Stomach (tissue), 9 donors: Measurements from ENCODE around the gene UBAC2. TPM values are rescaled to one million over a fixed set of nuclear protein-coding genes. Genes with fewer than 3 reads are reported as not detected.
A peak's percentile ranks its signal among the peaks of the same experiment; 100 is the strongest.

Experiments
- DNase-seq, 2 donors: peaks; one replicate each; pipeline versions ENCODE4 v3.0.0 to v3.0.0-alpha.2; 2013 to 2019
- H3K27ac ChIP-seq, 5 donors: fragments of 200-600 bp in 4 of 5; sonication (generic) in 4 of 5; one replicate each; pipeline ENCODE4 v1.5.1; 2013 to 2019; ENCODE audit warnings: mild to moderate bottlenecking in 1 of 5, moderate library complexity in 1 of 5
- H3K27me3 ChIP-seq, 3 donors: fragments of 200-600 bp; sonication (generic); one replicate each; pipeline ENCODE4 v1.5.1; 2017 to 2019; ENCODE audit warnings: mixed run types in 1 of 3
- H3K36me3 ChIP-seq, 4 donors: fragments of 200-600 bp; sonication (generic); 1 replicate in 3 of 4; 2 replicates in 1 of 4; pipeline ENCODE4 v1.5.1; 2016 to 2019
- H3K4me1 ChIP-seq, 4 donors: fragments of 200-600 bp; sonication (generic); one replicate each; pipeline ENCODE4 v1.5.1; 2016 to 2019
- H3K4me3 ChIP-seq, 4 donors: fragments of 200-600 bp; sonication (generic) in 3 of 4; one replicate each; pipeline ENCODE4 v1.5.1; 2016 to 2019; ENCODE audit warnings: mild to moderate bottlenecking in 1 of 4
- H3K9me3 ChIP-seq, 4 donors: fragments of 200-600 bp; sonication (generic); one replicate each; pipeline ENCODE4 v1.5.1; 2016 to 2019
- EP300 ChIP-seq: sonication (generic); formaldehyde crosslinking; IDR thresholded peaks from one replicate; pipeline ENCODE4 v1.6.1; 2017; ENCODE audit warnings: antibody characterized with exemption
- POLR2A ChIP-seq, 4 donors: fragments of 450-650 bp; IDR thresholded peaks; one replicate each; pipeline ENCODE4 v1.6.1; 2016; ENCODE audit warnings: antibody characterized with exemption in 4 of 4, control low read depth in 2 of 4, mild to moderate bottlenecking in 1 of 4, moderate library complexity in 1 of 4
- POLR2AphosphoS5 ChIP-seq, 3 donors: sonication (generic); formaldehyde crosslinking; IDR thresholded peaks; one replicate each; pipeline ENCODE4 v1.6.1; 2016; ENCODE audit warnings: antibody characterized with exemption in 3 of 3
- WGBS, 5 donors: extraction: QIAGEN DNeasy Blood & Tissue Kit in 3 of 5; methylation state at CpG; one replicate each; pipeline versions ENCODE4 v1.1.5 to v1.1.7; 2013 to 2018; 5-methylcytosine and 5-hydroxymethylcytosine counted together
- intact Hi-C: fragments of 100-400 bp; cut with DNase I; formaldehyde crosslinking; loops from one replicate; pipeline ENCODE4 v1.15.1; 2023; ENCODE audit warnings: low total_unique reads
- polyA plus RNA-seq, 3 donors: library from polyadenylated mRNA; stranded (reverse); fragments of 200-250 nt; gene quantifications; one replicate each; pipeline ENCODE4 v1.2.3, GENCODE V29; 2013
- total RNA-seq, 5 donors: library from RNA; depleted of rRNA; stranded (reverse); fragments of >200 nt; gene quantifications; one replicate each; pipeline versions ENCODE4 v1.1.0 to v1.2.3, GENCODE V29; 2014 to 2016
- TF ChIP-seq, protein P1 (sequence below), 7 experiments: fragments of 450-650 bp in 4 of 7; fragments of 200-600 bp in 3 of 7; sonication (generic) in 3 of 7; IDR thresholded peaks; one replicate each; pipeline ENCODE4 v1.5.1; 2016 to 2019; ENCODE audit warnings: antibody characterized with exemption in 7 of 7, control low read depth in 2 of 7, mild to moderate bottlenecking in 1 of 7
- donor health status: healthy with polysubstance abuse.
- donor health status: Bipolar disorder and iron deficiency.
- donor health status: healthy.

Gene UBAC2
- total and polyA plus RNA-seq, 8 donors = 18.1 to 68.8 (median 40.1) TPM

DNA sequence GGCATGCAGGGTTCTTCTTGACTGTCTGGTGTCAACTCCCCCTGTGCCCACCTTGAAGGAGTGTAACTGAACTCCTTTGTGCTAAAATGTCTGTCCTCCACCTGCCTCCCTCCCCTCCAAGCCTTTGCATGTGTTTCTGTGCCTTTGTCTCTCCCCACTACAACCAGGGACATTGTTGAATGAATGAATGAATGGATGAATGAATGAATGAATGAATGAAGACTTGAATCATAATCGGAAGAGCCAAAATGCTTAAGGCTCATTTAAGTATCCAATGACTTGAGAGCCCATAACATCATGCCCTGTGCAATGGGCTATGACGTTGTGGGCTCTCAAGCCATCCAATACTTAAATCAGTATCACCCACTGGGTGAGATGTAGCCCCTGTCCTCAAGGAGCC, 115.6 kb downstream of the UBAC2 start:
- peaks cover 0 to 26% (median 18%) of the 10 kb centered on the region in 4 donors for H3K36me3 ChIP-seq
- no peak for DNase-seq
- no peaks in the 10 kb centered on the region for H3K27me3 ChIP-seq
- H3K27ac ChIP-seq = no peak overlapping the region
- WGBS, 5 donors = 98 to 100% (median 100%) methylated on average over 2 of the region's 2 CpGs
- peaks cover 0 to 36% (median 6%) of the 10 kb centered on the region in 4 donors for H3K4me1 ChIP-seq
- H3K4me3 ChIP-seq = no peak overlapping the region
- intact Hi-C loops = no loop called here
- no peaks in the 10 kb centered on the region for H3K9me3 ChIP-seq
- no peak for TF ChIP-seq POLR2A (IDR thresholded peaks at IDR 0.05)
- TF ChIP-seq, protein P1, sequence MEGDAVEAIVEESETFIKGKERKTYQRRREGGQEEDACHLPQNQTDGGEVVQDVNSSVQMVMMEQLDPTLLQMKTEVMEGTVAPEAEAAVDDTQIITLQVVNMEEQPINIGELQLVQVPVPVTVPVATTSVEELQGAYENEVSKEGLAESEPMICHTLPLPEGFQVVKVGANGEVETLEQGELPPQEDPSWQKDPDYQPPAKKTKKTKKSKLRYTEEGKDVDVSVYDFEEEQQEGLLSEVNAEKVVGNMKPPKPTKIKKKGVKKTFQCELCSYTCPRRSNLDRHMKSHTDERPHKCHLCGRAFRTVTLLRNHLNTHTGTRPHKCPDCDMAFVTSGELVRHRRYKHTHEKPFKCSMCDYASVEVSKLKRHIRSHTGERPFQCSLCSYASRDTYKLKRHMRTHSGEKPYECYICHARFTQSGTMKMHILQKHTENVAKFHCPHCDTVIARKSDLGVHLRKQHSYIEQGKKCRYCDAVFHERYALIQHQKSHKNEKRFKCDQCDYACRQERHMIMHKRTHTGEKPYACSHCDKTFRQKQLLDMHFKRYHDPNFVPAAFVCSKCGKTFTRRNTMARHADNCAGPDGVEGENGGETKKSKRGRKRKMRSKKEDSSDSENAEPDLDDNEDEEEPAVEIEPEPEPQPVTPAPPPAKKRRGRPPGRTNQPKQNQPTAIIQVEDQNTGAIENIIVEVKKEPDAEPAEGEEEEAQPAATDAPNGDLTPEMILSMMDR (IDR thresholded peaks at IDR 0.05) = no peak
- TF ChIP-seq EP300 = no peak
- no peak for TF ChIP-seq POLR2AphosphoS5 (IDR thresholded peaks at IDR 0.05)

DNA sequence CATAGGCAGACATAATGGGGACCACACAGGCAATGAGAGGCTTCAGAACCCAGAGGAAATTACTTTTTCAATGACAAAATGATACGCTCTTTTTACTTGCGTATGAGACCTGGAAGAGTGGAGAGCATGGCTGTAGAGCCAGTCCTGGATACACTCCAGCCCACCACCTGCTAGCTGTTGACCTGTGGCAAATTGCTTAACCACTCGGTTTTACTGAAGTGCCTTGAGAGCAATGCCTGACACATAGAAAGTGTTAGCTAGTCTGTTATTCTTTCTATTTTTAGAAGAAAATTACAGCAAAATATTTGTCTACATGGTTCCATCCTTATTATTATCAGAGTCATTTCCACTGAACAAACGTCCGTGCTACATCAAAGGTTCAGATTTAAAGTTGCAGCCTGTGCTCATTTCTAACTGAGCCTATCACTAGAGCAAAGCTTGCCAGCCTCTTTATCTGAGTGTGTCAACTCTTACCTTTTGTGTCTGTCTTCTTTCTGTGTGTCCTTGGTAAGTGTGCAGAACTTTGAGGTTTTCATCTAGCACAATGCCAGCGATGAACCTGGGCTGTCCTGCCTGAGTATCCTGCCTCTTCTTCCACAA, 116.1 kb downstream of the UBAC2 start:
- TF ChIP-seq EP300 = no peak
- TF ChIP-seq, protein P1 (IDR thresholded peaks at IDR 0.05) = no peak
- no peak for TF ChIP-seq POLR2A (IDR thresholded peaks at IDR 0.05)
- no peak for TF ChIP-seq POLR2AphosphoS5 (IDR thresholded peaks at IDR 0.05)
- DNase-seq = peak in 1 of 2 donors; percentile 37
- intact Hi-C loops = no loop called here
- Histone ChIP-seq H3K4me1 (peaks cover 0 to 39% (median 9%) of the 10 kb centered on the region in 4 donors), H3K4me3 (no peak overlapping the region), H3K36me3 (peaks cover 0 to 26% (median 18%) of the 10 kb centered on the region in 4 donors), H3K27me3 (no peaks in the 10 kb centered on the region), H3K9me3 (no peaks in the 10 kb centered on the region), H3K27ac (no peak overlapping the region)
- WGBS, 5 donors = 56 to 77% (median 60%) methylated on average over 6 of the region's 6 CpGs

DNA sequence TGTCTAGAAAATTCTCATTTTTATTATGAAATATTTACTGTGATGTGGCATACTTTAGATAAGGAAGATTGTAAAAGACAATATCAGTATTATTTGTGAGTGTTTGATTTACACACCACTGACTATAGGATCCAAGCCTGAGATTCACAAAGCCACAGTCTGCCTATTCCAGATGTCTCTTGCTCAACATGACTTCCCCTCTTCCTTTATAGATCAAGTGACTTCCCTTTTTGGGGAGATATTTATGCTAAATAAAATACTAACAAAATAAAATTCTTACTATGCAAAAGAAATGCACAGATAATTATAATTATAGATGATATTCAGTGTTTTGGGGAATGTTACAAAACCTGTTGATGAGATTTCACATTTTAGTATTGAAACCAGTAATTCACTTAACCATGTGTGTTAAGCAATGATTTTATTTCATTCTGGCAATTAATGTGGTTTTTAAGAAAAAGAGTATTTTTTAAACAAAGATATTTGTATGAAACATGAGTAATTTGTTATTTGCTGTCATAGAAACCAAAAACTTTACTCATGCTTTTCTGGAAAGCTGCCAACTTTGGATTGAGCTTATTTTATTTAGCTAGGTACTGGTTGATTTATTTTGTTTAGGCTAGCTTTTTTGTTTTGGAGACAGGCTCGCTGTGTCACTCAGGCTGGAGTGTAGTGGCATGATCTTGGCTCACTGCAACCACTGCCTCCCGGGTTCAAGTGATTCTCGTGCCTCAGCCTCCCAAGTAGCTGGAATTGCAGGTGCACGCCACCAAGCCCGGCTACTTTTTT, 120.2 kb downstream of the UBAC2 start:
- TF ChIP-seq POLR2A (IDR thresholded peaks at IDR 0.05) = no peak
- H3K27me3 ChIP-seq = no peaks in the 10 kb centered on the region
- peak overlapping the region in 3 of 5 donors; percentile 17 to 63 (median 36) for H3K27ac ChIP-seq
- H3K4me3 ChIP-seq = no peak overlapping the region
- peaks cover 0 to 42% (median 9%) of the 10 kb centered on the region in 4 donors for H3K4me1 ChIP-seq
- DNase-seq = peak in 1 of 2 donors; percentile 59
- peaks cover 0 to 45% (median 27%) of the 10 kb centered on the region in 4 donors for H3K36me3 ChIP-seq
- 69 to 86% (median 83%) methylated on average over 5 of the region's 5 CpGs for WGBS, 5 donors
- intact Hi-C loops = no loop called here
- no peaks in the 10 kb centered on the region for H3K9me3 ChIP-seq

GRCh38 chr13:99321709-99322108, 121.1 kb downstream of the UBAC2 start:
- Histone ChIP-seq H3K36me3 (peaks cover 0 to 46% (median 27%) of the 10 kb centered on the region in 4 donors), H3K27ac (peak overlapping the region in 4 of 5 donors; percentile 17 to 63 (median 42)), H3K9me3 (no peaks in the 10 kb centered on the region), H3K4me1 (peaks cover 0 to 42% (median 9%) of the 10 kb centered on the region in 4 donors), H3K27me3 (no peaks in the 10 kb centered on the region), H3K4me3 (no peak overlapping the region)
- intact Hi-C loops = no loop called here
- no peak for TF ChIP-seq POLR2AphosphoS5 (IDR thresholded peaks at IDR 0.05)
- no peak for TF ChIP-seq EP300
- no peak for TF ChIP-seq POLR2A (IDR thresholded peaks at IDR 0.05)
- TF ChIP-seq, protein P1 (IDR thresholded peaks at IDR 0.05) = no peak
- no peak for DNase-seq
